ENCODE results near the gene GDI2. TPM values are rescaled to one million over a fixed set of nuclear protein-coding genes. Genes with fewer than 3 reads are reported as not detected.

The GDI2 gene
- total and polyA plus RNA-seq, 9 of the 15 experiments (the other 6 are each of a cell fraction or from before 2014, with no cell fraction given) = 262 to 424 (median 287) TPM

DNA sequence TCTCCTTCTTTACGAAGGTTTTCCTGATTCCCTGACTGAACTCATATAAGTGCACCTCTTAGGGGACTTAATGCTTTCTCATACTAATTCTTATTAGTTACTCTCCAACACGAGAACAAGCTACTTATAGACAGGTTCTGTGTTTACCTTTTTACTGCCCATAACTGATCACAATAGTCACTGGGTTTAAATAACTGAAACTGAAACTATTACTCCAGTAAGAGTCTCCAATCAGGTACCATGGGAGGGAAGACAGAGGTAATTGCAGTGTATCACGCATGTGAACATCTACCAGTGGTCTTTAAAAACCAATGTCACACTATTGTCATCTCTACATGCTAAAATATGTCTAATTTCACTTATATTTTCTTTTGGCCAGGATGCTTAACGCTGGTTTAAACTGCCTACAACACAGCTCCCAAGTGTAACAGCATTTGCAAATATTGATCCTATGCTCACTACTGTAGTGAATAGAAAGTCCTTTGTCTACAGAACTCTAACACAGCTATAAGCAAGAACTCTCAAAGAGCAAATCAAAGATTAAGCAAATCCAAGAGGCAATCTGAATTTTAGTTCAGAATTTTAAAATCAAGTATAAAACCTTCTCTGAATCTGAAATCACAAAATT is 3.6 kb downstream of the GDI2 start (continued):
- TF ChIP-seq, protein P1, sequence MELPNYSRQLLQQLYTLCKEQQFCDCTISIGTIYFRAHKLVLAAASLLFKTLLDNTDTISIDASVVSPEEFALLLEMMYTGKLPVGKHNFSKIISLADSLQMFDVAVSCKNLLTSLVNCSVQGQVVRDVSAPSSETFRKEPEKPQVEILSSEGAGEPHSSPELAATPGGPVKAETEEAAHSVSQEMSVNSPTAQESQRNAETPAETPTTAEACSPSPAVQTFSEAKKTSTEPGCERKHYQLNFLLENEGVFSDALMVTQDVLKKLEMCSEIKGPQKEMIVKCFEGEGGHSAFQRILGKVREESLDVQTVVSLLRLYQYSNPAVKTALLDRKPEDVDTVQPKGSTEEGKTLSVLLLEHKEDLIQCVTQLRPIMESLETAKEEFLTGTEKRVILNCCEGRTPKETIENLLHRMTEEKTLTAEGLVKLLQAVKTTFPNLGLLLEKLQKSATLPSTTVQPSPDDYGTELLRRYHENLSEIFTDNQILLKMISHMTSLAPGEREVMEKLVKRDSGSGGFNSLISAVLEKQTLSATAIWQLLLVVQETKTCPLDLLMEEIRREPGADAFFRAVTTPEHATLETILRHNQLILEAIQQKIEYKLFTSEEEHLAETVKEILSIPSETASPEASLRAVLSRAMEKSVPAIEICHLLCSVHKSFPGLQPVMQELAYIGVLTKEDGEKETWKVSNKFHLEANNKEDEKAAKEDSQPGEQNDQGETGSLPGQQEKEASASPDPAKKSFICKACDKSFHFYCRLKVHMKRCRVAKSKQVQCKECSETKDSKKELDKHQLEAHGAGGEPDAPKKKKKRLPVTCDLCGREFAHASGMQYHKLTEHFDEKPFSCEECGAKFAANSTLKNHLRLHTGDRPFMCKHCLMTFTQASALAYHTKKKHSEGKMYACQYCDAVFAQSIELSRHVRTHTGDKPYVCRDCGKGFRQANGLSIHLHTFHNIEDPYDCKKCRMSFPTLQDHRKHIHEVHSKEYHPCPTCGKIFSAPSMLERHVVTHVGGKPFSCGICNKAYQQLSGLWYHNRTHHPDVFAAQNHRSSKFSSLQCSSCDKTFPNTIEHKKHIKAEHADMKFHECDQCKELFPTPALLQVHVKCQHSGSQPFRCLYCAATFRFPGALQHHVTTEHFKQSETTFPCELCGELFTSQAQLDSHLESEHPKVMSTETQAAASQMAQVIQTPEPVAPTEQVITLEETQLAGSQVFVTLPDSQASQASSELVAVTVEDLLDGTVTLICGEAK (IDR thresholded peaks at IDR 0.05) = no peak
- TF ChIP-seq, protein P1 (CRISPR knock-in tag; IDR thresholded peaks at IDR 0.05) = no peak
- TF ChIP-seq POLR2AphosphoS2 (IDR thresholded peaks at IDR 0.05; ENCODE audit: low read length) = no peak
- TF ChIP-seq, protein P2, sequence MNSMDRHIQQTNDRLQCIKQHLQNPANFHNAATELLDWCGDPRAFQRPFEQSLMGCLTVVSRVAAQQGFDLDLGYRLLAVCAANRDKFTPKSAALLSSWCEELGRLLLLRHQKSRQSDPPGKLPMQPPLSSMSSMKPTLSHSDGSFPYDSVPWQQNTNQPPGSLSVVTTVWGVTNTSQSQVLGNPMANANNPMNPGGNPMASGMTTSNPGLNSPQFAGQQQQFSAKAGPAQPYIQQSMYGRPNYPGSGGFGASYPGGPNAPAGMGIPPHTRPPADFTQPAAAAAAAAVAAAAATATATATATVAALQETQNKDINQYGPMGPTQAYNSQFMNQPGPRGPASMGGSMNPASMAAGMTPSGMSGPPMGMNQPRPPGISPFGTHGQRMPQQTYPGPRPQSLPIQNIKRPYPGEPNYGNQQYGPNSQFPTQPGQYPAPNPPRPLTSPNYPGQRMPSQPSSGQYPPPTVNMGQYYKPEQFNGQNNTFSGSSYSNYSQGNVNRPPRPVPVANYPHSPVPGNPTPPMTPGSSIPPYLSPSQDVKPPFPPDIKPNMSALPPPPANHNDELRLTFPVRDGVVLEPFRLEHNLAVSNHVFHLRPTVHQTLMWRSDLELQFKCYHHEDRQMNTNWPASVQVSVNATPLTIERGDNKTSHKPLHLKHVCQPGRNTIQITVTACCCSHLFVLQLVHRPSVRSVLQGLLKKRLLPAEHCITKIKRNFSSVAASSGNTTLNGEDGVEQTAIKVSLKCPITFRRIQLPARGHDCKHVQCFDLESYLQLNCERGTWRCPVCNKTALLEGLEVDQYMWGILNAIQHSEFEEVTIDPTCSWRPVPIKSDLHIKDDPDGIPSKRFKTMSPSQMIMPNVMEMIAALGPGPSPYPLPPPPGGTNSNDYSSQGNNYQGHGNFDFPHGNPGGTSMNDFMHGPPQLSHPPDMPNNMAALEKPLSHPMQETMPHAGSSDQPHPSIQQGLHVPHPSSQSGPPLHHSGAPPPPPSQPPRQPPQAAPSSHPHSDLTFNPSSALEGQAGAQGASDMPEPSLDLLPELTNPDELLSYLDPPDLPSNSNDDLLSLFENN (IDR thresholded peaks at IDR 0.05; ENCODE audit: low read depth in 2 of 2, low read length in 2 of 2) = no peak
- no peak for TF ChIP-seq BRD9 (IDR thresholded peaks at IDR 0.05; ENCODE audit: low read depth, partially characterized antibody)
- TF ChIP-seq ETV1 (tag; conservative IDR thresholded peaks at IDR 0.05; ENCODE audit: low read depth) = no peak
- no peak for TF ChIP-seq RBM34 (IDR thresholded peaks at IDR 0.05; ENCODE audit: borderline replicate concordance, insufficient read depth, low read length)
- TF ChIP-seq CHCHD3 (CRISPR knock-in tag; IDR thresholded peaks at IDR 0.05) = no peak
- no peak for TF ChIP-seq HCFC1 (IDR thresholded peaks at IDR 0.05; ENCODE audit: low read depth, low read length)
- no peak for TF ChIP-seq NR4A1 (CRISPR knock-in tag; IDR thresholded peaks at IDR 0.05)
- no peak for TF ChIP-seq NR4A1 (tag; IDR thresholded peaks at IDR 0.05)
- TF ChIP-seq HDGF (IDR thresholded peaks at IDR 0.05) = no peak

Data from K562 (cell line).